ENCODE results near the gene MARK2.

The MARK2 gene

DNA sequence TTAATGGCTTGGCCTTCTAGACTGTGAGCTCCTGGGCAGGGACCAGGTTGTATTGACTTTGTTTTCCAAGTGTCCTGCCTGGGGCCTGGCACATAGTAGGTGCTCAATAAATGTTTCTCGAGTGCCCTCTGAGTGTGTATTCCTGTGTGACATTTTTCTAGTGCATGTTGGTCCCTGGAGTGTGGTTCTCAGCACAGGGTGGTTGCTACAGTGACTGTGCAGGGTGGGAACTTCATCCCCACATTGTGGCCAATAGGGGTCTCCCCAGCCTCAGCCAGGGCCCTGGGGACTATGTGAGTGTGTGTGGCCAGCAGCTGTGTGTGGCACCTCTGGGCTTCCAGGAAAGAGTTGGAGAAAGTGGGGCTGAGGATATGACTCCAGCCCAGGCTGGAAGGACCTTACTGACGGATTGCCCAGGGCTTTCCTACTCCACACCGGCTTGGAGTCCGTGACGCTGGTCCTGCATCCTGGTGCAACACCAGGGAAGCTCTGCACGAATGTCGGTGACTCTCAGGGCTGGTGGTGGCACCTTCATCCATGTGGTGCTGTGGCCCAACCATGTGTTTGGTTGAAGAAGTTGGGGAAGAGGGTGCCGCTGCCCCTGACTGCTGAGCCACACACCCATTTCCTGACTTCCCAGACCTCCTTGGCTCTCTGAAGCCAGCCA, 9.0 kb upstream of the MARK2 start:
- no peak for DNase-seq (ENCODE audit: low spot score)

DNA sequence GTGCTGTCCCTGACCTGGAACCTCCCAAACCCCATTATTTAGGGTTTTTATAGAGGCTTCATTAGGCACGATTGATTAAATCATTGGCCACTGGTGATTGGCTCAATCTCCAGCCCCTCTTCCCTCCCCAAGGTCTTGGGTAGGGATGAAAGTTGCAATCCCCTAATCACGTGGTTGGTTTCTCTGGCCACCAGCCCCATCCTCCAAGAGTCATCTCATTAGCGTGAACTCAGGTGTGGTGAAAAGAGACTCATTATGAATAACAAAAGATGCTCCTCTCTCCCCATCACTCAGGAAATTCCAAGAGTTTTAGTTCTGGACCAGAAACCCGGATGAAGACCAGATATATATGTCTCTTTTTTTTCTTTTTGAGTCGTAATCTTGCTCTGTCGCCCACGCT, 7.6 kb upstream of the MARK2 start:
- DNase-seq (ENCODE audit: low spot score) = no peak

DNA sequence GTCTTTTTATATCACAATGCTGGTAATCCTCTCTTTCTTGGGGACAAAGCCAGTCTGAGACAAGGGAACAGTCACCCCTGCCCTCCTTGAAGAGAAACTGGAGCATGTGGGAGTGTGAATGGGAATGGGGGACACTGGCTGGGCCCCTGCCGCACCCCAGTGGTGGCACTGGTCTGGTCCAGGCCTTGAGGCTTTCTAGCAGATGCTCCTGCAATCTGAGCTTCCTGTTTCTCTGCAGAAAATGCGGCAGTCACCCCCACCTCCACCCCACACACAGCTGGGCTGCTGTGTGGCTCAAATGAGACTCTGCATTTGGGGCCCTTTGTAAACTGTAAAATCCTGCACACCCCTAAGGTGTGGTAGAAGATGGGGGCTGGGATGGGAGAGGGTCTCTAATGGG, 6.6 kb upstream of the MARK2 start:
- DNase-seq (ENCODE audit: low spot score) = no peak

DNA sequence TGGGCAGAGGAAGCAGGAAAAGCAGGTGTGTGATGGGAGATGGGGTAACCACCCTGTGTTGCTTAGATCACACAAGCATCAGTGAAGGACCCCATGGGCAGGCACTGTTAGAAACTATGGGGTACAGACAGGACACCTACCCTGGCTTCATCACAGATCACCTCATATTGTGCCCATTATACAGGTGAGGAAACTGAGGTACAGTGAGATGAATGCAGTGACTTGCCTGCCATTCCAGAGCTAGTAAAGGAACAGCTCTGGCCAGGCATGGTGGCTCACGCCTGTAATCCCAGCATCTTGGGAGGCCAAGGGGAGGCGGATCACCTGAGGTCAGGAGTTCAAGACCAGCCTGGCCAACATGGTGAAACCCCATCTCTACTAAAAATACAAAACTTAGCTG, 5.9 kb upstream of the MARK2 start:
- no peak for DNase-seq (ENCODE audit: low spot score)

DNA sequence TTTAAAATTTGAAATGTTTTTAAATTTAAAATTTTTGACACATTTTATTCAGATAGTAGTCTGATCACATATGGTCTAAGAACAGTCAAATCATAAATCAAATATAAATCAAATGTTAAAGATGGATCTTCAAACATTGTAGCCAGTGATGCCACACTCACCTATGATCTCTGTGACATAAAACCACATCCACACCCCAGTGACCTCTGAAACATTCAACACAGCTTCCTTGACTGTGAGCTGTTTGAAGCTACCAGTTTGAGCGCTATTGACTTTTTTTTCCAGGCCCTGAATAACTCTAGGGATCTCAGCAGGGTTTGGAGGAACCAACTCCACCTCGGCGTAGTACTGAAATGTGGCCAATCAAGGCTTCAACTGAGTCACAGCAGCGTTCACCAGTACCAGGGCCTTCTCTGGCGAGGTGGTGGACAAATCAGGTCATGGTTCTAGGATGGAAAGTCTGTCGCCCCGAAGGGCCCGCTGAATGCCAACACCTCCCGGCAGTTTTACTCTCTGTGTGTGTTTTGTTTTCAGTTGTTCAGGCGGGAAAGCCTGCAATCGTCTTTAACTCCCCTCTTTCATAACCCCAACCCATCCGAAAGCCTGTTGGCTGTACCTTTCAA, 4.3 kb upstream of the MARK2 start:
- no peak for DNase-seq (ENCODE audit: low spot score)

DNA sequence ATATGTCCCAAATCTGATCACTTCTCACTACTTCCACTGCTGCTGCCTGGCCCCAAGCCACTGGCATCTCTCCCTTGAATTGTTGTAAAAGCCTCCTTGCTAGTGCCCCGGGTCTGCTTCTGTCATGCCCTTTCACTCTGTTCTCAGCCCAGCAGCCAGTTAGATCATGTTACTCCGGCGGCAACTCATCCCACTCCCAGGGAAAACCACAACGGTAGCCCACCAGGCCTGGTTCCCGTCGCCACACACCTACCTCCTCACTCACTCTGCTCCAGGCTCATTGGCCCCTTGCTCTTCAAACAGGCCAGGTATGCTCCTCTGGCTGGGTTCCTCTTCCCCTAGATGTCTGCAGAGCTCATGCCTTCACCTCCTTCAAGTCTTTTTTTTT, 3.8 kb upstream of the MARK2 start:
- DNase-seq (ENCODE audit: low spot score) = no peak

DNA sequence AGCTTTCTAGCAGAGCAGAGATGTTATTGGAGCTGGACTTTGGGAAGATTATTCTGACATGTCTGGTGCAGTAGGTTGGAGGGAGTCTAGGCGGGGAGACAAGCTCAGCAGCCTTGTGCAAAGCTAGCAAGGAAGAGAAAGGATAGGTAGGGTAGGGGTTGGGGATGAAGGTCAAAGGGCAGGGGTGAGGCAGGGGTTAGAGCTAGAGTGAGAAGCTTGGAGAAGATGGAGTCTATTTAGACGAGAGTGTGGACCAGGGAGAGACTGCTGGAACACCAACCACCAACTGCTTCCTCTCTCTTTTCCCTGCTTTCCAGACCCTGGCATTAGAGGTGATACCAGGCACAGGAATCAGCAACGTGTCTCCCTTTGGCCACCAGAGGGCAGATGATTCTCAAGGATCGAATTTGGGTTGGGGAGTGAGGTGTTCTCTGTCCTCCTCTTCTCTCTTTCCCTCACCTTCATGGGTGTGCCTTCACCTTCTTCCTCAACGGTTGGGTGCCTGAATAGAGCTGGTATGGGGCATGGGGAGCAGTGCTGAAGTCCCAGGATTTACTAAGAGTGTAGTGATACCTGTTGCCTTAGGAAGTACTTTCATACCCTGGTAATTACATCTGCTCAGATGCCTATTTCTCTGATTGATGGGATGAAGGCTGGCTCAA, 1.8 kb upstream of the MARK2 start:
- DNase-seq (ENCODE audit: low spot score) = peak; percentile 79

DNA sequence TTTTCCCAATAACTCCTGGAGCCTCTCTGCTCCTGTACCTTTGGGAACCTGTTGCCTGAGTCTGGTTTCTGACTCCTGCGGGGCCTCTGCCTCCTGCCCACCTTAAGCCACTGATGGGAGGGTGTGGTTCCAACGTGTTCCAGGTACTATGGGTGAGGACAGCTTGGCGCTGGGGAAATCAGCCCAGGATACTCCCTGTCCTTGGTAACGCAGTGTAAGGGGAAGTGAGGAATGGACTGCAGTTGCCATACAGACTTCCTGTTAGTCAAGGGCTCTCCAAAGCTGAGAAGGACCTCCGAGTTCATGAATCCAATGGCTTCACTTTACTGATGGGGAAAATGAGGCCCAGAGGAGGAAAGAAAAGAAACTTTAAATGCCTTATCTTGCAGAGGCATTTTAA, 1.2 kb upstream of the MARK2 start:
- DNase-seq (ENCODE audit: low spot score) = no peak

DNA sequence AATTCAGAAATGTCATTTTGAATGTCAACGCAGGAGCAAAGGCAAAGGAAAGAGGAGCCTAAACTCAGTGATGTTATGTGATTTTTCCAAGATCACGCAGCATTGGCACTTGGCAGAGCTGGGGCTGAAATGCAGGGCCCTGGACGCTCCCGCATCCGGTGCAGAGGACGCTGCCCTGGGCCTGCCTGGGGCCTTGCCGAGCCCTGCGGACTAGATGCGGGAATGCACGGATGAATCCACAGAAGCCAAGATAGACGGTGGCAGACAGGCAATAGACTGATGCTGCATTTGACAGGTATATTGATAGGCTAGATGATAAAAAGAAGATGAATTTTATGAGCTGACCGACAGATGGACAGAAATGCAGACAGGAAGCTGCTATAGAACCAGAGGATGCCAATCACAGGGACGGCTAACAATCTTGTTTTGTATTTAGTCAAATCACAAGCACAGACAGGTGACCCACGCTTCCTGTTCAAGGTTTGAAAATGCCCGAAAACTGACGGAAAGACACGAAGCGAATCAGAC, 696 bp upstream of the MARK2 start:
- no peak for DNase-seq (ENCODE audit: low spot score)

DNA sequence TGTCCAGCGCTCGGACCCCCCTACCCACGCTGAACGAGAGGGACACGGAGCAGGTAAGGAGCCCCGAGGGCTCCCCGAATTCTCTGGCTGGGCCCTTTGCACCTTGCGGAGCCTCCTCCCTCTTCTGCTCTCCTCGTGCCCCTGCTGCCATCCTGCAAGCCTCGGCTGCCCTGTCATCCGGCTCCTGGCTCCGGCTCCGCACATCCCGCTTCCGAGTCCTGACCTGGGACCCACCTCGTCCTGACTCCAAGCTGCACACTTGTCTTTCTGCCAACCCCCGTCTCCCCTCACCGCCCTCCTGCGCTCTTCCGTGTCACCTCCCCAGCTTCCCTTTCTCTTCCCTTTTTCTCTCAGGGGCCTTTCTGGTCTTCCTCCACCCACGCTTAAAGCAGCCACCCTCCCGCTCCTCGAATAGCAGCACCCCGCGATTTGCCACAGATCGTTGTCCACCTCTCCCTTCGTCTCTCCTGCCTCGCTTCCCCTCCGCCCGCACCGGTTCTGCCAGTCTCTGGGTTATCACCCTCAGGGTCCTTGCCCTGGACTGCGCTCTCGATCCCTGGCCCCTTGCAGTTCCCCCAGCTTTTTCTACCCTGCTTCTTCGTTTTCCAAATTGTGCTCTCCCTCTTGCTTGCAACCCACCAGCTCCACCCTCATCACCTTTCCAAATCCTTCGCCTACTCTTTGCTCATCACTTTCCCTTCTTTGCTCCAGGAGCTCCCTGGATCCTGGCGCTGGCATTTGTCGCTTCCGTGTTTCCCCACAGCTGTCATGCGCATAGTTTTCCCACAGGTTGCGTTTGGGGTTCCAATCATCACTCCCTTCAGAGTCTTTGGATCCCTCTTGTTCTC, 822 bp downstream of the MARK2 start:
- DNase-seq (ENCODE audit: low spot score) = no peak

DNA sequence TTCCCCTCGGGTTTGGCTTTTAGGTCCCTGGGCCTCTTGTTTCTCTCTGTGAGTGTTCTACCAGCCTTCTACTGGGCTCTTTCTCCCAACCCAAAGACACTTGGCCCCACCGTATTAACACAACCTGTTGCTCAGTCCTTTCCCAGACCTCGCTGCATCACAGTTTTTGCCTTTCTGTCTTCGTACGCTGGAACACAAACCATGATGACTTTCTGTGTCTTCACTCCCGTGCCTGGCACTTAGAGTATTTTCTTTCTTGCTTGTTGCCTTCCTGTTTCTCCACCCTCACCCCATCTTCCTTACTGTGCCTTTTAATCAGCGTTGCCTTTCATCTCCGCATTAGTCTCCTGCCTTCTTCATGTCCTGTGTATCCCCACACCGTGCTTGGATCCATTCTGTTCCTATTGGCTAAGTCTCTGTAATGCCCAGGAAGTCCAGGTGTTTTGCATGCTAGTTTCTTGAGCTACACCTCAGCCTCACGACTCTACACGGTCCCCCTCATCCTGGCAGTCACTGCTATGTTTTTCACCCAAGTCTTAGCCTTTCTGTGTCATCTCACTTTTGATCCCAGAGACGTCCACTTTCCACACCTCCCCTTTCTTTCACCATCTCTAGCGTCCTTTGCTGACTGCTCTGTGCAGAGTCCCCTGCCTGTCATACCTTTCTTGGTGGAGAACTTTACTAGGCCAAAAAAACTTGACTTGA, 1.6 kb downstream of the MARK2 start:
- no peak for DNase-seq (ENCODE audit: low spot score)

DNA sequence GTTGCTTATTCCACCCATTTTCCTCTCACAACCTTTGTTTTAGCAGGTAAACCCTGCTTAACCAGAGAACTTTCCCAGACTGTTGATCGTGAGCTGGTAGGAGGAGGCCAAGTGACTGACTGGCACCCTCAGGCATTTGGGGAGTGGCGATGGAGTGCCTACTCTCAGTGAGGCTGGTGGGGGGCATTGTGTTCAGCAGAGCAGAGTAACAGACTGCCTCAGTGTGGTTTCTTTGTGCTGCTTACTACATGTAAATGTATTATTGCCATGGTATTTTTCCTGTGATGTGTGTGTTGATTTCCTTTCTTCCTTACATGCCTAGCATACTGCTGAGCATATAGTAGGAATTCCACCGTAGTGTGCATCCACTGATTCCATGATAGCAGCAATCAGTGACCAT, 2.6 kb downstream of the MARK2 start:
- DNase-seq (ENCODE audit: low spot score) = no peak

DNA sequence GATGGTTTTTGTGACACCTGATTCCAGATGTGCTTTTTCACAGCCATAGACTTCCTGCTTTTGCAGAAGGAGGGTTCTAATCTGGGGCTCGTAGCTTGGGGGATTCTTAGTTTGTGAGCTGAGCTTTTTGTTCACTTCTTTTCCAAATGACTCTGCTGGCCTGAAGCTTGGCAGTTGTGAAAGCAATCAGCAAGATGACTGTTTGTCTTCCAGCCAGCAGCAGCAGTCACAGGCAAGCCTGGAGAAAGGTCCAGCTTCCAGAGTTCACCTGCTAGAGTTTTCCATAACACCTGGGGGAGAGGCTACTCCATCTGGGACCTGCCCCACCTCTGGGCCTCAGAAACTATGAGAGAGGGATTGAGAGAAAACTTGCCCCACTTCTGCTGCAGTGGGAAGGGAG, 4.1 kb downstream of the MARK2 start:
- DNase-seq (ENCODE audit: low spot score) = no peak

DNA sequence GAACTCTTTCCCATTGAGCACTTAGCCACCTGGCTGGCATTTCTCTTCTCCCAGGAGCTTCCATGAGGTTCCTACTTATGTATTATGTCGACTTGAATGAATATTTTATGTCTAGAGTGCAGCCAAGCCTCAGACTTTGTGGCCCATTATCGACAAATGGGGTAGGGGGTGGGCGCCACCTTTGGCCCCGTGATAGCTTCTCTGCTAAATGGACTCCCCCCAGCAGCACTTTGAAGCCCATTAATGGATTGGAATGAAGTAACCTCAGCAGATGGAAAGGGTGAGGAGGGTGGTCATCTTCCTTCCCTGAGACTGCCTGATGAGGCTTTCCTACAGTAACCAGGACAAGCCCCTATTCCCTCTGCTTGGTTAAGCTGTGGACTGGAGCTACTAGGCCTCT, 5.9 kb downstream of the MARK2 start:
- no peak for DNase-seq (ENCODE audit: low spot score)

DNA sequence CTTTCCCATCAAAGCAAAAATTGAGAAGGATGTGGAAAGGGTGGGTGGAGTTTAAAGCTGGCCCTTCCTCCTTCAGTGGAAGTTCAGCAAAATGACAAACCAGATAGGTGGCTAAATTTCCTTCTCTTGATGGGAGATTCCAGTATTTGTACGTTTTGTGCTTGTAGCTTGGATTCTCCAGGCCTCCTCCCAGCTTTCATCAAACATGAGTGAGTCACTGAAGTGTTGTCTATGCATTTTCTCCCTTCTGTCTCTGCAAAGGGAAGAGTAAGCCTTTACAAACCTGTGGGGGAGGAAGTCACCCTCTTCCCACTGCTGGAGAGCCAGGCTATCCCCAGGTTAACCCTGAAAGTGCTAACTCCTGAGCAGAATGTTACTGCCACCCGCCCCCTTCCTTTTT, 6.4 kb downstream of the MARK2 start:
- DNase-seq (ENCODE audit: low spot score) = no peak

DNA sequence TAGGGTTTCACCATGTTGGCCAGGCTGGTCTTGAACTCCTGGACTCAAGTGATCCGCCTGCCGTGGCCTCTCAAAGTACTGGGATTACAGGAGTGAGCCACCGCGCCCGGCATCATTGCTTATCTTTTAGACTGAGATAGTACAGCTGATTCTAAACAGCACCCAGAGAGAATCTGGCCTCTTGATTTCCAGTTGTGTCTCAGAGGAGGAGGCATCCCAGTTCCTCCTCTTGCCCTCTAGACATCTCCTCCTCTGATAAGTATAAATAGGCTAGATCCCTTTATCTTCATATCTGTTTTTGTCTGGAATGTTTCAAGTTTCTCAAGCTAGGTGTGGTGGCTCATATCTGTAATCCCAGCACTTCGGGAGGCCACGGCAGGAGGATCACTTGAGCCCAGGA, 7.0 kb downstream of the MARK2 start:
- no peak for DNase-seq (ENCODE audit: low spot score)

DNA sequence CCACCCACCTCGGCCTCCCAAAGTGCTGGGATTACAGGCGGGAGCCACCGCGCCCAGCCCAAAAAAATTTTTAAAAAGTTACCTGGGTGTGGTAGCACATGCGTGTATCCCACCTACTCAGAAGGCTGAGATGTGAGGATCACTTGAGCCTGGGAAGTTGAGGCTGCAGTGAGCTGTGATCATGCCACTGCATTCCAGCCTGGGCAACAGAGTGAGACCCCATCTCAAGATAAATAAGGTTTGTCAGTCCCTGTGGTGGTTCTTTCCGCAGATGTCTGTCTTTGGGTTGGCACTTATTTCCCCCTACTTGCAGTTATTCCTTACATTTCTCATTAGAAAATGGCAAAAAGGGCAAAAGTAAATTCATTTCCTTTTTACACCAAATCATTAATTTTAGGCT, 8.0 kb downstream of the MARK2 start:
- no peak for DNase-seq (ENCODE audit: low spot score)

DNA sequence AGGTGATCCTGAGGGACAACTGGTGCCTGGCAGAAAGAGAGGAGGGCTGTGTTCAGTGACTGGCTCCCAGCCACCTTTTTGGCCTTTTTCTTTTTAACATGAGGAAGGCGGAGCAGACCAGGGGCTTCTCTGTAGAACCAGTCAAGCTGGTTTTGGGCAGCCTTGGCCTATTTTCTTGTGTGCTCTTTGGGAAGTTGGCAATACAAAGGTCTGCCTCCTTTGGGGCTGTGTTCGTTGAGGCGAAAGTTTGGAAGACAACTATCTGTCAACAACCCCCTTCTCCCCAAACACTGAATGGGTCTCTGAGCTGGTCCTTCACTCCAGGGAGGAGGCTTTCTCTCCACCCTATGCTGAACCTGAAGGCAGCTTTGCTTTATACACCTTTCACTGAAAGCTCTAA, 8.5 kb downstream of the MARK2 start:
- peak; percentile 41 for DNase-seq (ENCODE audit: low spot score)

DNA sequence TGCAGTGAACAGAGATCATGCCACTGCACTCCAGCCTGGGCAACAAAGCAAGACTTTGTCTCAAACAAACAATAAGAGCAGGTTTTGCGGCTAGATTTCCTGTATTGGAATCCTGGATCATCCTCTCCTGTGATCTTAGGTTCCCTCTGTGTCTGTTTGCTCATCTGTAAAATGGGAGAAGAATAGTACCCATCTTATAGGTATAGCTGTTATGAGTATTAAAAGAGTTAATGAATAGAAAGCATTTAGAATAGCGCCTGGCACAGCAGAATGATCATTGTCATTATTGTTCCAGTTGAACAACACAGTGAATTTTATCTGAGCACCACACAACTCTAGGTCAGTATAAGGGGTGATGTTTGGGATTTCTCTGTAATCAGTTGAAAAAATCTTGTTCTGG, 10.8 kb downstream of the MARK2 start:
- no peak for DNase-seq (ENCODE audit: low spot score)

DNA sequence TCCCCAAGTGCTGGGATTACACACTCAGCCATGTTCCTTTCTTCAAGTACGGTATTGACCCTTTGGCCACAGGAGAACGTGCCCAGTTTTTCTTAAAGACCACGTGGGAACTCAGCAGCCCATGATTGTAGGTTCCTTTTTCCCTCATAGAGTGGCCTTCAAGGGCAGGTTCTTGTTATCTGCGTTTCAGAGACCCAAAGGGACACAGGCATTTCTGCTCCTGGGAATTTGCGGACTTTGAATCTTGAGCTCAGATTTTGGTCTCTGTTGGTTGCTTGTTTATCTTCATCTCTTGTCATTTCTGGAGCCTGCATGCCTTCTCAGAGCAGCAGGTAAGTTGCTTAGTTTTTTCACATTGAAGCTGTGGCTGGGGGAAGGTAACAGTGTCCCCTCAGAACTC, 12.0 kb downstream of the MARK2 start:
- no peak for DNase-seq (ENCODE audit: low spot score)

DNA sequence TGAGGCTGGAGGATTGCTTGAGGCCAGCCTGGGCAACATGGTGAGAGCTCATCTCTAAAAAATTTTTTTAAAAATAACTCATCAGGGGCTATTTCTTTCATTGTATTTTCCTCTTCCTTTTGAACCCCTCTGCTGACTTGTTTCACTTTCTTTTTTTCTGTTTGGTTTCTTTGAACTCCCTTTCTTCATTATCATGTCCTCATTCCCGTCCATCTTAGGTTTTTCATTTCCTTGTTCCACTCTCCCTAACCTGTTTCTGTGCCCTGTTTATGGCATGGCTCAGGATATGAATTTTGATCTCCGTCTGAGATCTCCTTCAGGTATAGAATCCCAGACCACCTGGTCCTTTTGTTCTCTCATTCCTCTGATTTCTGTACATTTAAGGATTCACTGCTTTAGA, 12.5 kb downstream of the MARK2 start:
- no peak for DNase-seq (ENCODE audit: low spot score)

DNA sequence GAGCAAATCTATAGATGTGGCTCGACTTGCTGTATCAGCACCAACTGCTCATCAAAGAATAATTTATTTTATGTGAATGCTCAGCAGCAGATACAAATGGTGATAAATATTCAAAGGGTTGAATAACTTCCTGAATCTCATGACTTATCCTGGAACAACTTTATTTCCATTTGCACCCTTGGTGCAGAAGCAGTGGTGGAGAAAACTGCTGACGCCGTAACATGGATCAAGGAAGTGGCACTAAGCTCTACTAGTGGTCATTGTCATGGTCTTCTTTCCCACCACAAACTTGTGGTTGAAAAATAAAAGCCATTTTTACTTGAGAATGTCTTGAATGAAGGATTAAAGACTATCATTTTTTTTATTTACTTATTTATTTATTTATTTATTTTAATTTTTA, 14.6 kb downstream of the MARK2 start:
- no peak for DNase-seq (ENCODE audit: low spot score)

Data from LoVo (cell line).